GM21529 (cell line): ENCODE measurements around the gene ANP32E.

Source experiments
- ATAC-seq: cut with Tn5 transposase; IDR thresholded peaks from one replicate; pipeline ENCODE4 v1.9.1; 2021; ENCODE audit not compliant: unreplicated experiment

The ANP32E gene

DNA sequence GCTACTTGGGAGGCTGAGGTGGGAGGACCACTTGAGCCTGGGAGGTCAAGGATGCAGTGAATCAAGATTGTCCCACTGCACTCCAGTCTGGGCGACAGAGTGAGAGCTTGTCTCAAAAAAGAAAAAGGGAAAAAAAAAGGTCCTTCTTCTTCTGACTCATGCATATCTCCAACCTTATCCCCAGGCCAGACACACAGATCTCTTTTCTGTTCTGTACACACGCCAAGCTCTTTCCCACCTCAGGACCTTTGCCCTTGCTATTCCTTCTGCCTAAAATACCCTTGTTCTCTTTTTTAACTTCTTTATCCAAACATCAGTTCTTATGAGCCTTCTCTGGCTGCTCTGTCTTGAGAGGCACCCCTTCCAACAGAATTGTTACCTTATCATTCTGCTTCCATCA, 64.1 kb downstream of the ANP32E start:
- no peak for ATAC-seq

DNA sequence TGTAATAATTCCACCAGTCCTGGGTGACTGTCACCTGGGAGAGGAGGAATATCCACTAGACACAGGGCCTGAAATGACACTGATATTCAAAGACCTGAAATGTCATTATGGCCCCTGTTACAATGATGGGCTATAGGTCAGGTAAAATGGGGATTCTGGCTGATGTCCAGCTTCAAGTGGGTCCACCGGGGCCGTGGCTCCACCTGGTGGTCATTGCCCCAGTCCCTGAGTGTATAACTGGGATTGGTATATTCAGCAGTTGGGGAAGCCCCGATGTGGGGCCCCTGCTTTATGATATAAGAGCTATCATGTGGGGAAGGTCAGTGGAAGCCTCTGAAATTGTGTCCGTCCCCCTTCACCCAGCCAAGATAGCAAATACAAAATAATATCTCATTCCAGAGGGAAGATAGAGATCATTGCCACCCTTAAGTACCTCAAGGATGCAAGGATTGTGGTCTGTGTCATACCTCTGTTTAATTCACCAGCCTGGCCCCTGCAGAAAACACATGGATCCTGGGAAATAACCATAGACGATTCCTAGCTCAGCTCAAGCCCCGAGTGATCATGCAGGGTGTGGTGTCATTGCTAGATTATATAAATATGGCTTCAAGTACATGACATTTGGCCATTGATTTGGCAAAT, 66.8 kb downstream of the ANP32E start:
- no peak for ATAC-seq
